Esophagus muscularis mucosa (tissue), 4 donors: Measurements from ENCODE around the gene CAMTA1.

Experiments used
- EP300 ChIP-seq: sonication (generic); formaldehyde crosslinking; IDR thresholded peaks from one replicate; pipeline ENCODE4 v1.6.1; 2017; ENCODE audit warnings: antibody characterized with exemption
- POLR2A ChIP-seq: fragments of 450-650 bp; IDR thresholded peaks from one replicate; pipeline ENCODE4 v1.6.1; 2017; ENCODE audit warnings: antibody characterized with exemption, moderate library complexity, mild to moderate bottlenecking, low read depth
- POLR2AphosphoS5 ChIP-seq, 2 donors: sonication (generic); formaldehyde crosslinking; IDR thresholded peaks; one replicate each; pipeline ENCODE4 v1.6.1; 2017; ENCODE audit warnings: antibody characterized with exemption in 2 of 2
- TF ChIP-seq, protein P1 (sequence below), 3 experiments: fragments of 200-600 bp in 2 of 3; fragments of 450-650 bp in 1 of 3; sonication (generic) in 2 of 3; IDR thresholded peaks; one replicate each; pipeline ENCODE4 v1.5.1; 2017 to 2019; ENCODE audit warnings: antibody characterized with exemption in 3 of 3, mild to moderate bottlenecking in 2 of 3, moderate library complexity in 1 of 3

- TF ChIP-seq POLR2AphosphoS5 (IDR thresholded peaks at IDR 0.05) (no peak), POLR2A (no peak), EP300 (no peak)
- TF ChIP-seq, protein P1, sequence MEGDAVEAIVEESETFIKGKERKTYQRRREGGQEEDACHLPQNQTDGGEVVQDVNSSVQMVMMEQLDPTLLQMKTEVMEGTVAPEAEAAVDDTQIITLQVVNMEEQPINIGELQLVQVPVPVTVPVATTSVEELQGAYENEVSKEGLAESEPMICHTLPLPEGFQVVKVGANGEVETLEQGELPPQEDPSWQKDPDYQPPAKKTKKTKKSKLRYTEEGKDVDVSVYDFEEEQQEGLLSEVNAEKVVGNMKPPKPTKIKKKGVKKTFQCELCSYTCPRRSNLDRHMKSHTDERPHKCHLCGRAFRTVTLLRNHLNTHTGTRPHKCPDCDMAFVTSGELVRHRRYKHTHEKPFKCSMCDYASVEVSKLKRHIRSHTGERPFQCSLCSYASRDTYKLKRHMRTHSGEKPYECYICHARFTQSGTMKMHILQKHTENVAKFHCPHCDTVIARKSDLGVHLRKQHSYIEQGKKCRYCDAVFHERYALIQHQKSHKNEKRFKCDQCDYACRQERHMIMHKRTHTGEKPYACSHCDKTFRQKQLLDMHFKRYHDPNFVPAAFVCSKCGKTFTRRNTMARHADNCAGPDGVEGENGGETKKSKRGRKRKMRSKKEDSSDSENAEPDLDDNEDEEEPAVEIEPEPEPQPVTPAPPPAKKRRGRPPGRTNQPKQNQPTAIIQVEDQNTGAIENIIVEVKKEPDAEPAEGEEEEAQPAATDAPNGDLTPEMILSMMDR (IDR thresholded peaks at IDR 0.05) = no peak
These were observed 722.2 kb downstream of the CAMTA1 start for GRCh38 chr1:7507285-7508019.
